HAP-1 (cell line): ENCODE measurements around the gene CCDC85C.

Experiments used
- DNase-seq, 2 experiments: peaks; one replicate each; pipeline ENCODE4 v3.0.0-alpha.2; 2016 to 2020; ENCODE audit warnings: low spot score in 2 of 2
- H3K27me3 ChIP-seq: fragments of 250-450 bp; sonication (Bioruptor Pico); 2 replicates; pipeline ENCODE4 v1.5.1; 2020; ENCODE audit warnings: low read depth, mild to moderate bottlenecking, moderate library complexity
- H3K36me3 ChIP-seq: fragments of 250-450 bp; sonication (Bioruptor Pico); replicated peaks from 2 replicates; pipeline ENCODE4 v1.5.1; 2020; ENCODE audit warnings: mild to moderate bottlenecking
- H3K4me1 ChIP-seq: fragments of 250-450 bp; sonication (Bioruptor Pico); 2 replicates; pipeline ENCODE4 v1.5.1; 2020; ENCODE audit warnings: mild to moderate bottlenecking
- H3K4me3 ChIP-seq: fragments of 250-450 bp; sonication (Bioruptor Pico); 2 replicates; pipeline ENCODE4 v1.5.1; 2020; ENCODE audit warnings: mild to moderate bottlenecking, moderate library complexity
- H3K9me3 ChIP-seq: fragments of 250-450 bp; sonication (Bioruptor Pico); 2 replicates; pipeline ENCODE4 v1.5.1; 2020; ENCODE audit warnings: mild to moderate bottlenecking, moderate library complexity
- in situ Hi-C: fragments of 300-500 bp; cut with MboI; formaldehyde crosslinking; loops from 3 replicates; pipeline ENCODE4 v1.14.3; 2020; ENCODE audit warnings: low sequenced_read_pairs, inconsistent platforms, mixed read lengths

Gene CCDC85C

GRCh38 chr14:99572173-99572999, 31.6 kb downstream of the CCDC85C start:
- DNase-seq = no peak
- Histone ChIP-seq H3K36me3 (no peaks in the 10 kb centered on the region), H3K4me1 (peaks cover 23% of the 10 kb centered on the region), H3K9me3 (no peaks in the 10 kb centered on the region), H3K27me3 (no peaks in the 10 kb centered on the region), H3K4me3 (no peak overlapping the region)
- in situ Hi-C loops = no loop called here

- Histone ChIP-seq H3K4me1 (peaks cover 23% of the 10 kb centered on the region), H3K36me3 (no peaks in the 10 kb centered on the region), H3K9me3 (no peaks in the 10 kb centered on the region), H3K27me3 (no peaks in the 10 kb centered on the region), H3K4me3 (no peak overlapping the region)
- in situ Hi-C loops = no loop called here
- DNase-seq = no peak
Observed at GRCh38 chr14:99571303-99571986, 32.6 kb downstream of the CCDC85C start.

GRCh38 chr14:99570544-99571302, 33.3 kb downstream of the CCDC85C start:
- no peaks in the 10 kb centered on the region for H3K27me3 ChIP-seq
- no peak overlapping the region for H3K4me3 ChIP-seq
- peaks cover 23% of the 10 kb centered on the region for H3K4me1 ChIP-seq
- H3K36me3 ChIP-seq = no peaks in the 10 kb centered on the region
- H3K9me3 ChIP-seq = no peaks in the 10 kb centered on the region
- no peak for DNase-seq
- in situ Hi-C loops = no loop called here

GRCh38 chr14:99569725-99570543, 34.1 kb downstream of the CCDC85C start:
- no peak for DNase-seq
- Histone ChIP-seq H3K4me1 (peaks cover 16% of the 10 kb centered on the region), H3K27me3 (no peaks in the 10 kb centered on the region), H3K9me3 (no peaks in the 10 kb centered on the region), H3K36me3 (no peaks in the 10 kb centered on the region), H3K4me3 (no peak overlapping the region)
- in situ Hi-C loops = no loop called here

GRCh38 chr14:99568567-99569560, 35.1 kb downstream of the CCDC85C start:
- DNase-seq = peak; percentile 14 to 66
- H3K4me3 ChIP-seq = no peak overlapping the region
- H3K36me3 ChIP-seq = no peaks in the 10 kb centered on the region
- in situ Hi-C loops = no loop called here
- no peaks in the 10 kb centered on the region for H3K9me3 ChIP-seq
- peaks cover 7% of the 10 kb centered on the region for H3K4me1 ChIP-seq
- H3K27me3 ChIP-seq = no peaks in the 10 kb centered on the region

GRCh38 chr14:99566390-99567354, 37.3 kb downstream of the CCDC85C start:
- H3K9me3 ChIP-seq = no peaks in the 10 kb centered on the region
- H3K36me3 ChIP-seq = no peaks in the 10 kb centered on the region
- H3K4me1 ChIP-seq = peaks cover 15% of the 10 kb centered on the region
- no peaks in the 10 kb centered on the region for H3K27me3 ChIP-seq
- no peak for DNase-seq
- no peak overlapping the region for H3K4me3 ChIP-seq
- in situ Hi-C loops = no loop called here

GRCh38 chr14:99566009-99566389, 38.0 kb downstream of the CCDC85C start:
- no peaks in the 10 kb centered on the region for H3K27me3 ChIP-seq
- in situ Hi-C loops = no loop called here
- H3K4me3 ChIP-seq = no peak overlapping the region

GRCh38 chr14:99565383-99565782, 38.6 kb downstream of the CCDC85C start:
- no peak for DNase-seq
- peaks cover 15% of the 10 kb centered on the region for H3K4me1 ChIP-seq

More at GRCh38 chr14:99566009-99566389, 38.0 kb downstream of the CCDC85C start:
- H3K4me1 ChIP-seq = peaks cover 15% of the 10 kb centered on the region
- no peaks in the 10 kb centered on the region for H3K9me3 ChIP-seq
- no peak for DNase-seq
- H3K36me3 ChIP-seq = no peaks in the 10 kb centered on the region

GRCh38 chr14:99564926-99565259, 39.1 kb downstream of the CCDC85C start:
- Histone ChIP-seq H3K36me3 (no peaks in the 10 kb centered on the region), H3K27me3 (no peaks in the 10 kb centered on the region), H3K4me3 (no peak overlapping the region), H3K9me3 (no peaks in the 10 kb centered on the region), H3K4me1 (peaks cover 15% of the 10 kb centered on the region)
- DNase-seq = no peak
- in situ Hi-C loops = no loop called here

More at GRCh38 chr14:99565383-99565782, 38.6 kb downstream of the CCDC85C start:
- Histone ChIP-seq H3K4me3 (no peak overlapping the region), H3K36me3 (no peaks in the 10 kb centered on the region), H3K9me3 (no peaks in the 10 kb centered on the region), H3K27me3 (no peaks in the 10 kb centered on the region)
- in situ Hi-C loops = no loop called here

- no peak for DNase-seq
- in situ Hi-C loops = no loop called here
- no peaks in the 10 kb centered on the region for H3K9me3 ChIP-seq
- no peaks in the 10 kb centered on the region for H3K36me3 ChIP-seq
- no peak overlapping the region for H3K4me3 ChIP-seq
- H3K4me1 ChIP-seq = peaks cover 15% of the 10 kb centered on the region
- H3K27me3 ChIP-seq = no peaks in the 10 kb centered on the region
Observed at GRCh38 chr14:99564256-99564925, 39.6 kb downstream of the CCDC85C start.

GRCh38 chr14:99563749-99564129, 40.3 kb downstream of the CCDC85C start:
- no peak for DNase-seq
- Histone ChIP-seq H3K36me3 (no peaks in the 10 kb centered on the region), H3K27me3 (no peaks in the 10 kb centered on the region), H3K4me3 (no peak overlapping the region), H3K4me1 (peaks cover 12% of the 10 kb centered on the region), H3K9me3 (no peaks in the 10 kb centered on the region)
- in situ Hi-C loops = no loop called here
